Ovary (tissue), 9 donors: Measurements from ENCODE around the gene NOC3L. TPM values are rescaled to one million over a fixed set of nuclear protein-coding genes. Genes with fewer than 3 reads are reported as not detected.
"Not testable (repeated sequence)": the region's sequence is repeated elsewhere in the genome, so short reads cannot be mapped to it uniquely, and the experiment has no call there.

Source experiments
- DNase-seq, 5 donors: peaks; one replicate each; pipeline ENCODE4 v3.0.0-alpha.2; 2019 to 2020
- H3K27ac ChIP-seq, 2 donors: fragments of 200-600 bp; one replicate each; pipeline versions ENCODE4 v1.5.1 to v1.8.0; 2019 to 2022
- H3K27me3 ChIP-seq: fragments of 200-600 bp; one replicate; pipeline ENCODE4 v1.8.0; 2022
- H3K36me3 ChIP-seq: fragments of 200-600 bp; sonication (generic); one replicate; pipeline ENCODE4 v1.5.1; 2019
- H3K4me1 ChIP-seq: one replicate; pipeline ENCODE4 v1.8.1; 2013; ENCODE audit warnings: mild to moderate bottlenecking, moderate library complexity; ENCODE audit not compliant: insufficient read depth
- H3K4me3 ChIP-seq: fragments of 200-600 bp; sonication (generic); one replicate; pipeline ENCODE4 v1.5.1; 2017
- H3K9me3 ChIP-seq, 2 donors: fragments of 200-600 bp in 1 of 2; sonication (generic) in 1 of 2; one replicate each; pipeline versions ENCODE4 v1.5.1 to v1.8.1; 2013 to 2019; ENCODE audit warnings: mild to moderate bottlenecking in 1 of 2, moderate library complexity in 1 of 2
- CTCF ChIP-seq, 3 donors: fragments of 450-650 bp in 2 of 3; fragments of 200-600 bp in 1 of 3; IDR thresholded peaks; one replicate each; pipeline versions ENCODE4 v1.5.1 to v1.8.0; 2016 to 2022; ENCODE audit warnings: antibody characterized with exemption in 3 of 3, mild to moderate bottlenecking in 1 of 3
- EP300 ChIP-seq: sonication (generic); formaldehyde crosslinking; IDR thresholded peaks from one replicate; pipeline ENCODE4 v1.6.1; 2017; ENCODE audit warnings: antibody characterized with exemption
- POLR2A ChIP-seq: fragments of 450-650 bp; IDR thresholded peaks from one replicate; pipeline ENCODE4 v1.6.1; 2017; ENCODE audit warnings: antibody characterized with exemption, mild to moderate bottlenecking, moderate library complexity
- WGBS, 3 donors: extraction: QIAGEN DNeasy Blood & Tissue Kit in 1 of 3; methylation state at CpG; one replicate each; pipeline versions ENCODE4 v1.1.5 to v1.1.7; 2013 to 2017; 5-methylcytosine and 5-hydroxymethylcytosine counted together
- intact Hi-C, 4 donors: fragments of 100-400 bp; cut with DNase I; formaldehyde crosslinking; loops; one replicate each; pipeline versions ENCODE4 v1.11.0 to v1.15.1; 2022 to 2023
- polyA plus RNA-seq, 2 donors: library from polyadenylated mRNA; stranded (reverse); fragments of 200-250 nt in 1 of 2; fragments of 350-450 nt in 1 of 2; fragmentation: Illumina TruSeq in 1 of 2; extraction: RNeasy Lipid Tissue Mini Kit (QIAGEN cat#74804) in 1 of 2; gene quantifications; one replicate each; pipeline ENCODE4 v1.2.3, GENCODE V29; 2013 to 2014
- total RNA-seq, 7 donors: library from RNA; depleted of rRNA in 2 of 7; stranded (reverse); fragments of >200 nt in 2 of 7; fragmentation: NEBNext Ultra II Directional in 3 of 7; extraction: Animal tissue kit (Norgen Biotek cat#: 25700) in 3 of 7; gene quantifications; one replicate each; pipeline versions ENCODE4 v1.1.0 to v1.2.4, GENCODE V29; 2016 to 2023
- donor health status: DM: no; HTN: no; CAD: no; lungs with moderate emphysema.
- donor health status: DM: no; HTN: no; CAD: no.
- donor health status: Bipolar disorder and iron deficiency.
- donor health status: DM: yes; HTN: yes; CAD: no.
- donor health status: DM: no; HTN: no; CAD: no.
- donor health status: DM: yes; HTN: yes; CAD: no.

The NOC3L gene
- total and polyA plus RNA-seq, 9 donors, result 4.3 to 29.2 (median 17.1) TPM

- H3K27ac ChIP-seq, result no peak overlapping the region
- no peak for DNase-seq
- no peaks in the 10 kb centered on the region for H3K36me3 ChIP-seq
- 98% methylated on average over 2 of the region's 2 CpGs for WGBS, 3 donors
- TF ChIP-seq POLR2A (no peak), CTCF (IDR thresholded peaks at IDR 0.05) (no peak), EP300 (no peak)
- H3K9me3 ChIP-seq, result no peaks in the 10 kb centered on the region
- no peak overlapping the region for H3K4me3 ChIP-seq
- intact Hi-C loops, result no loop called here
- no peaks in the 10 kb centered on the region for H3K27me3 ChIP-seq
- H3K4me1 ChIP-seq, result no peaks in the 10 kb centered on the region
Measured at GRCh38 chr10:94355841-94356240, 6.9 kb downstream of the NOC3L start.

- 95 to 99% (median 96%) methylated on average over 3 of the region's 3 CpGs for WGBS, 3 donors
- Histone ChIP-seq H3K4me3 (no peak overlapping the region), H3K9me3 (no peaks in the 10 kb centered on the region), H3K4me1 (no peaks in the 10 kb centered on the region), H3K27ac (no peak overlapping the region), H3K27me3 (no peaks in the 10 kb centered on the region), H3K36me3 (no peaks in the 10 kb centered on the region)
- no peak for DNase-seq
- intact Hi-C loops, result no loop called here
- TF ChIP-seq CTCF (IDR thresholded peaks at IDR 0.05) (no peak), POLR2A (no peak), EP300 (no peak)
Measured at GRCh38 chr10:94353336-94353735, 9.4 kb downstream of the NOC3L start.

- H3K36me3 ChIP-seq, result no peaks in the 10 kb centered on the region
- no peak for TF ChIP-seq POLR2A
- no peak for TF ChIP-seq CTCF (IDR thresholded peaks at IDR 0.05)
- intact Hi-C loops, result no loop called here
Measured at GRCh38 chr10:94351089-94351488, 11.7 kb downstream of the NOC3L start.

GRCh38 chr10:94350500-94350899, 12.2 kb downstream of the NOC3L start:
- DNase-seq, H3K36me3 ChIP-seq, H3K27ac ChIP-seq, H3K4me1 ChIP-seq, H3K4me3 ChIP-seq, H3K9me3 ChIP-seq, intact Hi-C loops, H3K27me3 ChIP-seq: not testable (repeated sequence)
- WGBS, 3 donors, result 84 to 88% (median 85%) methylated on average over 4 of the region's 4 CpGs

More at GRCh38 chr10:94351089-94351488, 11.7 kb downstream of the NOC3L start:
- no peak overlapping the region for H3K27ac ChIP-seq
- H3K27me3 ChIP-seq, result no peaks in the 10 kb centered on the region
- no peaks in the 10 kb centered on the region for H3K4me1 ChIP-seq
- DNase-seq, result no peak
- H3K9me3 ChIP-seq, result no peaks in the 10 kb centered on the region
- H3K4me3 ChIP-seq, result no peak overlapping the region

- Histone ChIP-seq H3K4me1 (no peaks in the 10 kb centered on the region), H3K36me3 (no peaks in the 10 kb centered on the region), H3K27me3 (no peaks in the 10 kb centered on the region), H3K27ac (no peak overlapping the region), H3K4me3 (no peak overlapping the region), H3K9me3 (no peaks in the 10 kb centered on the region)
- TF ChIP-seq POLR2A (no peak), EP300 (no peak), CTCF (IDR thresholded peaks at IDR 0.05) (no peak)
- DNase-seq, result no peak
- intact Hi-C loops, result no loop called here
- WGBS, 3 donors, result 50 to 80% (median 75%) methylated on average over 3 of the region's 3 CpGs
Measured at GRCh38 chr10:94349327-94349726, 13.4 kb downstream of the NOC3L start.
